Neural progenitor cell (in vitro differentiated cells): ENCODE results near the gene THBS3.

Experiments
- CTCF ChIP-seq: fragments of 200-600 bp; sonication (generic); IDR thresholded peaks from 2 replicates; pipeline ENCODE4 v1.5.1; 2017; ENCODE audit warnings: antibody characterized with exemption, mild to moderate bottlenecking
- EZH2 ChIP-seq: fragments of 200-600 bp; sonication (generic); IDR thresholded peaks from 2 replicates; pipeline ENCODE4 v1.6.1; 2017; ENCODE audit warnings: antibody characterized with exemption, mild to moderate bottlenecking, moderate library complexity
- EZH2phosphoT487 ChIP-seq: fragments of 200-600 bp; sonication (generic); IDR thresholded peaks from 2 replicates; pipeline ENCODE4 v1.6.1; 2017; ENCODE audit warnings: antibody characterized with exemption

- peak; percentile 91 for TF ChIP-seq CTCF
- TF ChIP-seq EZH2: no peak
- no peak for TF ChIP-seq EZH2phosphoT487
These were observed 34.8 kb downstream of the THBS3 start, which contains the start of gene KRTCAP2 for GRCh38 chr1:155172732-155173477.
